Epithelial cell of esophagus (primary cell): ENCODE data around the gene GPR119.

Experiments
- DNase-seq: peaks from one replicate; pipeline ENCODE4 v3.0.0; 2010; ENCODE audit warnings: low read depth
- H3K4me3 ChIP-seq: 2 replicates; pipeline ENCODE4 v1.5.1; 2011; ENCODE audit warnings: mild to moderate bottlenecking, low read length, control low read depth
- TF ChIP-seq, protein P1 (sequence below): IDR thresholded peaks from 2 replicates; pipeline ENCODE4 v1.5.1; 2011; ENCODE audit warnings: low read depth, mild to moderate bottlenecking, low read length, control low read depth, inconsistent platforms; ENCODE audit not compliant: insufficient read depth; ENCODE audit errors: missing control alignments

Gene GPR119

DNA sequence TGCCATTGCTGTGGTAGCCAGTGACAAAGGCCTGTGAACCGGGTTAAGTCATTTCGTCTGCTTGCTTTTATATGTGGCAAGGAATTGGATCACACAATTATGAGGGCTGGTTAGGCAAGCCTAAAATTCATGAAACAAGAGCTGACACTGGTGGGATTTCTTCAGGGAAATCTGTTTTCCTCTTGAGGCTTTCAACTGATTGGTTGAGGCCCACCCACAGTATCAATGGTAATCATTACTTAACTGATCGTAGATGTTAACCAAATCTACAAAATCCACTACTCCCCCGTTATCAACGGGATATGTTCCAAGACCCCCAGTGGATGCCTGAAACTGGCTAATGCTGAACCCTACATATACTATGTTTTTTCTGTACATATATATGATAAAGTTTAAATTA is 29.3 kb upstream of the GPR119 start:
- TF ChIP-seq, protein P1, sequence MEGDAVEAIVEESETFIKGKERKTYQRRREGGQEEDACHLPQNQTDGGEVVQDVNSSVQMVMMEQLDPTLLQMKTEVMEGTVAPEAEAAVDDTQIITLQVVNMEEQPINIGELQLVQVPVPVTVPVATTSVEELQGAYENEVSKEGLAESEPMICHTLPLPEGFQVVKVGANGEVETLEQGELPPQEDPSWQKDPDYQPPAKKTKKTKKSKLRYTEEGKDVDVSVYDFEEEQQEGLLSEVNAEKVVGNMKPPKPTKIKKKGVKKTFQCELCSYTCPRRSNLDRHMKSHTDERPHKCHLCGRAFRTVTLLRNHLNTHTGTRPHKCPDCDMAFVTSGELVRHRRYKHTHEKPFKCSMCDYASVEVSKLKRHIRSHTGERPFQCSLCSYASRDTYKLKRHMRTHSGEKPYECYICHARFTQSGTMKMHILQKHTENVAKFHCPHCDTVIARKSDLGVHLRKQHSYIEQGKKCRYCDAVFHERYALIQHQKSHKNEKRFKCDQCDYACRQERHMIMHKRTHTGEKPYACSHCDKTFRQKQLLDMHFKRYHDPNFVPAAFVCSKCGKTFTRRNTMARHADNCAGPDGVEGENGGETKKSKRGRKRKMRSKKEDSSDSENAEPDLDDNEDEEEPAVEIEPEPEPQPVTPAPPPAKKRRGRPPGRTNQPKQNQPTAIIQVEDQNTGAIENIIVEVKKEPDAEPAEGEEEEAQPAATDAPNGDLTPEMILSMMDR, result no peak
- no peak for DNase-seq

DNA sequence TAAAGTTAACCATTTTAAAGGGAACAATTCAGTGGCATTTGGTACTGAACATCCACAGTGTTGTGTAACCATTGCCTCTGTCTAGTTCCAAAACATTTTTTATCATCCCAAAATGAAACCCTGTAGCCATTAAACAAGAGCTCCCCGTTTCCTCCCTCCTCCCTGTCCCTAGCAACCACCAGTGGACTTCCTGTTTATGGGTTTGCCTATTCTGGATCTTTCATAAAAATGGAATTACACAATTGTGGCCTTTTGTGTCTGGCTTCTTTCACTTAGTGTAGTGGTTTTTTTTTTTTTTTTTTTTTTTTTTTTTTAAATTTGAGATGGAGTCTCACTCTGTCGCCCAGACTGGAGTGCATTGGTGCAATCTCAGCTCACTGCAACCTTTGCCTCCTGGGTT is 27.9 kb upstream of the GPR119 start:
- TF ChIP-seq, protein P1, result no peak
- DNase-seq, result no peak

More for the DNA sequence above, 29.3 kb upstream of the GPR119 start:
- H3K4me3 ChIP-seq, result no peak overlapping the region

DNA sequence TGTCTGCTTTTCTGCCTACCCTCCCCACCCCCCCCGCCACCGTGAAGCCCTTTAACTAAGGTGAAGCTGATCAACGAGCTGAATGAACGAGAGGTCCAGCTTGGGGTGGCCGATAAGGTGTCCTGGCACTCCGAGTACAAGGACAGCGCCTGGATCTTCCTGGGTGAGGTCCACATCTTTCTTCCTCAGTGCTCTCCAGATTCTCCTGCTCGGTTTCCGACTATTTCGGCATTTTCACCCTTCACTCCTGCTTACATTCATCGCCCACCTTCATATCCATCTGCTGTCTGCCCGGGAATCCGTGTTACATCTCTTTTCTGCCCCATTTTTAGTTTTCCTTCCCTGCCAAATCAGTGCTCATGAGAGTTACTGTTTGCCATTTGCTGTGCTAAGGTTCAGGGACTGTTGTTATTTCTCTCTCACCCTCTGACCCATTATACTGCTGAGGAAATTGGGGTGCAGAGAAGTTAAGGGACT is 16.8 kb upstream of the GPR119 start:
- TF ChIP-seq, protein P1, result no peak

More for the DNA sequence above, 27.9 kb upstream of the GPR119 start:
- no peak overlapping the region for H3K4me3 ChIP-seq

DNA sequence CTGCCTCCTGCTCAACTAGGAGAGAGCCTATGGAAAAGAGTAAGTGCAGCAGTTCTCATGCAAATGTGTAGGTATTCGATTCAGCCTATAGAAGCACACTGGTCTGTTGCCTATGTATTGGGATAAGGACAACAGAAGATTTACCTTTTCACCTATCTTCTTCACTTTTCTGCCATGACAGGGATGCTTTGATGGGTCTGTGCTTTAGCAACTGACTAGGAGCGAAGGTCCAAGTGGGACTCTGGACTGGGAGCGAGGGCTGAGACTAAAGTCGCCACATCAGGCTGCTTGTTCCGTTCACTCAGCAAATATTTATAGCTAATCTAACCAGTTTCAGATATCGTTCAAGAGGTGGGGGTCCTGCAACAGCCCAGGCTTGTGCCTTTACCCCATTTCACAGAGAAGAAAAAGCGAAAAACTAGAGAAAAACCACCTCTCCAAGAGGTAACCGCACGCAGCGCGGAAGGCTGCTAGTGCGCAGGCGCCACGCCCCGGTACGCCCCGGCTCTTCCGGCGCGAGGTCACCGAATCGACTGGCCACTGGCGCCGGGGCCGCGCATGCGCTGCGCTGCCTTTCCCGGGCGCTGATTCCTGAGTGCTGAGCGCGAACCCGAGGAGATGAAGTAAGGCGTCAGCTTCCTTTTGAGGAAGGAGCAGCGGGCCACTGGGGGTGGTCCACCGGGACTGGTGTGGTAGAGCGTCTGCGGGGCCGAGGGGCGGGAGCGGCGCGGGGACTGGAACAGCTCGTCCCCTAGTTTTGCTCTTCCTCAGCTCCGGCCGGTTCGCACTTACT is 16.1 kb upstream of the GPR119 start, which contains the start of gene RBMX2:
RBMX2 (plus strand) TSS at position 573 of the 793 bp plus-strand sequence; CDS start at position 619, 46 bp downstream.
- H3K4me3 ChIP-seq, result peak within 1 kb of the TSS; percentile 76
- TF ChIP-seq, protein P1, result no peak
- peak; percentile 74 for DNase-seq

More for the DNA sequence above, 16.8 kb upstream of the GPR119 start:
- peak overlapping the region; percentile 76 for H3K4me3 ChIP-seq
- no peak for DNase-seq

DNA sequence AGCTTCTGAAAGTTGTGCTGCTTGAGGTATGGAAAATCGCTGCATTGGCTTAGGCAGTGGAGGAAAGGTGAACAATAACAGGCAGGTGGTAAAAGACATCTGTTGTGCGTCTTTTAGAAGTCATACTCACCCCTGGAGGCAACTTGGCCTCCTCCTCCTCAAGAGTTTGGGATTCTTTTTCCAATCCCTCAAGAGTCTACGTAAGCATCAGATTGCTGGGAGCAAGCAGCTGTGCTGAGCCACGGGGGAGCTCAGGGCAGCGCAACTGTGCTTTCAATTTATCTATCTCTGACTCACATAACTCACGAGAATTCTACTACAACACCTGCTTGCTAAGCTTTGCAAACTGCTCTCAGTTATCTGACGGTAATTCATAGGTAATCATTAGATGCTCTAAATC is 9.9 kb upstream of the GPR119 start:
- TF ChIP-seq, protein P1, result no peak
- no peak for DNase-seq
- no peak overlapping the region for H3K4me3 ChIP-seq

DNA sequence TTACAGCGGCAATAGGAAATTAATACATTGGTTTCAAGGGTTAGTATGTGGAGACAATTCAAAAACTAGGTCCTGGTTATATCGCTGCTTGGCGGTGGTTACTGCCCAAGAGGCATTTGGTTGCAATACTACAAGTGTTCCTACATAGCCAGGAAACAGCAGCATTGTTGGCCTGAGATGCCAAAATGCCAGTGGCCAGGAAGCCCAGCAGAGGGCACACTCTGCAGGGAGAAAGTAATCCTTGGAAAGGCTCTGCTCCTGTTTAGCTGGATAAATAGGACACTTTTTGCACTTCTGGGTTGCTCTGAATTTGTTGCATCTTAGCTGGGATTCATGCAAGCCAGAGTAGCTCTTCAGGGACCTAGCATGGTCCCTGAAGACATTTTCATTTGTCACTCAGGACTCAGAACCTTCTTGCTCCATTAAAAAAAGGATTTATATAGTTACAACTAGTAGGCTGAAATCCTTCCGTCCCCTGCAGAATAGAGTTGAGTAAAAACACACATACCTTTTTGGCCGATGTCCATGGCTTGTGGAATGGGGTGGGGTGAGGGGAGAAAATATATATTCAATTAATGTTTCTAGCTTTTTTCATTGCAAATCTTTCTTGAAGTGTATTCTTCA is 8.1 kb upstream of the GPR119 start:
- DNase-seq, result peak; percentile 49
- H3K4me3 ChIP-seq, result no peak overlapping the region
- TF ChIP-seq, protein P1, result peak; percentile 79
